Activated T-helper 1 cell treated with anti-CD3 and anti-CD28 coated beads, Interleukin-12 subunit alpha, Interleukin-12 subunit beta, Interleukin-2, Interleukin-4 antibody, amounts not matched to agents 30 ng/mL and 10 ng/mL and 1 ng/mL, durations not matched to agents 14 hours and 24 hours and 36 hours (primary cell): ENCODE data around the gene TMEM170A. TPM values are rescaled to one million over a fixed set of nuclear protein-coding genes. Genes with fewer than 3 reads are reported as not detected.

Experiments
- DNase-seq: peaks from one replicate; pipeline ENCODE4 v3.0.0; 2021; ENCODE audit warnings: low spot score
- H3K27ac Mint-ChIP-seq: one replicate; pipeline ENCODE4 v1.8.0; 2021; ENCODE audit warnings: mild to moderate bottlenecking, mixed read lengths
- H3K27me3 Mint-ChIP-seq: one replicate; pipeline ENCODE4 v1.8.0; 2022; ENCODE audit warnings: mild to moderate bottlenecking, moderate library complexity, mixed read lengths; ENCODE audit not compliant: insufficient read depth
- H3K36me3 Mint-ChIP-seq: one replicate; pipeline ENCODE4 v1.8.0; 2021; ENCODE audit warnings: low read depth, mixed read lengths
- H3K4me1 Mint-ChIP-seq: one replicate; pipeline ENCODE4 v1.8.0; 2021; ENCODE audit warnings: low read depth, mixed read lengths
- H3K4me3 Mint-ChIP-seq: one replicate; pipeline ENCODE4 v1.8.0; 2021; ENCODE audit warnings: mild to moderate bottlenecking, moderate library complexity, mixed read lengths
- H3K9me3 Mint-ChIP-seq: one replicate; pipeline ENCODE4 v1.8.0; 2021; ENCODE audit warnings: mixed read lengths
- intact Hi-C: fragments of 100-400 bp; cut with micrococcal nuclease; formaldehyde crosslinking; loops from one replicate; pipeline ENCODE4 v1.15.1; 2024
- total RNA-seq: library from RNA; stranded (reverse); gene quantifications from 2 replicates; pipeline ENCODE4 v1.2.3, GENCODE V29; 2022

TMEM170A gene
- total RNA-seq, 1 donor from 2014 or later: 42.1 TPM

- intact Hi-C loops: no loop called here
- no peak overlapping the region for H3K27ac Mint-ChIP-seq
- H3K4me1 Mint-ChIP-seq: peaks cover 12% of the 10 kb centered on the region
- H3K4me3 Mint-ChIP-seq: no peak overlapping the region
- H3K9me3 Mint-ChIP-seq: no peaks in the 10 kb centered on the region
- H3K27me3 Mint-ChIP-seq: no peaks in the 10 kb centered on the region
- peaks cover 11% of the 10 kb centered on the region for H3K36me3 Mint-ChIP-seq
- no peak for DNase-seq
Measured at GRCh38 chr16:75398333-75398732, 66.2 kb downstream of the TMEM170A start.

GRCh38 chr16:75394941-75395340 is 69.5 kb downstream of the TMEM170A start:
- H3K4me1 Mint-ChIP-seq: no peaks in the 10 kb centered on the region
- no peaks in the 10 kb centered on the region for H3K27me3 Mint-ChIP-seq
- H3K4me3 Mint-ChIP-seq: no peak overlapping the region
- H3K9me3 Mint-ChIP-seq: no peaks in the 10 kb centered on the region
- H3K36me3 Mint-ChIP-seq: peaks cover 19% of the 10 kb centered on the region
- DNase-seq: no peak
- no peak overlapping the region for H3K27ac Mint-ChIP-seq
- intact Hi-C loops: no loop called here

Other genes starting within 250 kb of the TMEM170A start
- gene CTRB1, start 245.7 kb downstream of the TMEM170A start, total RNA-seq: not detected in 2 replicates
- 0.13 and 0.61 TPM in 2 replicates for gene BCAR1, start 213.1 kb downstream of the TMEM170A start, total RNA-seq
- gene CFDP1, start 31.2 kb downstream of the TMEM170A start, total RNA-seq: 35.4 TPM in 2 replicates
- gene CHST6, start 30.8 kb upstream of the TMEM170A start, total RNA-seq: not detected in 2 replicates
- gene CHST5, start 71.4 kb upstream of the TMEM170A start, total RNA-seq: not detected in 2 replicates
- 4.5 and 4.7 TPM in 2 replicates for gene TMEM231, start 91.6 kb upstream of the TMEM170A start, total RNA-seq
- gene GABARAPL2, start 101.7 kb upstream of the TMEM170A start, total RNA-seq: 62.7 and 69.5 TPM in 2 replicates
- gene ADAT1, start 158.6 kb upstream of the TMEM170A start, total RNA-seq: 59.0 and 60.9 TPM in 2 replicates
- gene KARS1, start 183.0 kb upstream of the TMEM170A start, total RNA-seq: 256 and 271 TPM in 2 replicates
- 94.3 and 98.5 TPM in 2 replicates for gene TERF2IP, start 183.1 kb upstream of the TMEM170A start, total RNA-seq
- not detected in 2 replicates for gene CPHXL2, start 212.3 kb upstream of the TMEM170A start, total RNA-seq
- not detected in 2 replicates for gene DUXB, start 236.8 kb upstream of the TMEM170A start, total RNA-seq